NB4 (cell line): Measurements from ENCODE around the gene EPAS1.

ENCODE experiments used
- CTCF ChIP-seq: IDR thresholded peaks from one replicate; pipeline ENCODE4 v1.5.1; 2012; ENCODE audit warnings: low read depth, low read length
- MAX ChIP-seq: IDR thresholded peaks from 2 replicates; pipeline ENCODE4 v1.6.1; 2011; ENCODE audit warnings: low read depth, low read length
- MYC ChIP-seq: IDR thresholded peaks from 2 replicates; pipeline ENCODE4 v1.6.1; 2011; ENCODE audit warnings: low read depth, low read length
- POLR2A ChIP-seq: IDR thresholded peaks from 2 replicates; pipeline ENCODE4 v1.6.1; 2011; ENCODE audit warnings: mild to moderate bottlenecking; ENCODE audit not compliant: insufficient read length; ENCODE audit errors: extremely low read depth

- no peak for TF ChIP-seq CTCF
- no peak for TF ChIP-seq MAX
- TF ChIP-seq POLR2A: no peak
- TF ChIP-seq MYC: no peak
Observed at GRCh38 chr2:46306330-46306751, 9.1 kb downstream of the EPAS1 start.
